ENCODE results near the gene PLXDC2.

PLXDC2 gene

GRCh38 chr10:19919671-19920070 lies 103.4 kb downstream of the PLXDC2 start:
- in situ Hi-C loops (cut with MboI; ENCODE audit: low pct_unique_long_range_greater_than_20kb, low sequenced_read_pairs, unreplicated experiment) = no loop called here
- TF ChIP-seq CTCF (IDR thresholded peaks at IDR 0.05; ENCODE audit: extremely low read depth, insufficient read depth, missing control alignments) = no peak

GRCh38 chr10:19920075-19920726 lies 104.0 kb downstream of the PLXDC2 start:
- TF ChIP-seq CTCF (IDR thresholded peaks at IDR 0.05; ENCODE audit: extremely low read depth, insufficient read depth, missing control alignments) = no peak
- no peak for DNase-seq (ENCODE audit: low spot score)
- in situ Hi-C loops (cut with MboI; ENCODE audit: low pct_unique_long_range_greater_than_20kb, low sequenced_read_pairs, unreplicated experiment) = no loop called here

More at GRCh38 chr10:19919671-19920070, 103.4 kb downstream of the PLXDC2 start:
- DNase-seq (ENCODE audit: low spot score) = no peak

GRCh38 chr10:19921300-19922140 lies 105.3 kb downstream of the PLXDC2 start:
- TF ChIP-seq CTCF (IDR thresholded peaks at IDR 0.05; ENCODE audit: extremely low read depth, insufficient read depth, missing control alignments) = no peak
- in situ Hi-C loops (cut with MboI; ENCODE audit: low pct_unique_long_range_greater_than_20kb, low sequenced_read_pairs, unreplicated experiment) = no loop called here
- DNase-seq (ENCODE audit: low spot score) = no peak

- in situ Hi-C loops (cut with MboI; ENCODE audit: low pct_unique_long_range_greater_than_20kb, low sequenced_read_pairs, unreplicated experiment) = no loop called here
- TF ChIP-seq CTCF (IDR thresholded peaks at IDR 0.05; ENCODE audit: extremely low read depth, insufficient read depth, missing control alignments) = no peak
- no peak for DNase-seq (ENCODE audit: low spot score)
These were observed 106.2 kb downstream of the PLXDC2 start for GRCh38 chr10:19922236-19922963.

- in situ Hi-C loops (cut with MboI; ENCODE audit: low pct_unique_long_range_greater_than_20kb, low sequenced_read_pairs, unreplicated experiment) = no loop called here
- TF ChIP-seq CTCF (IDR thresholded peaks at IDR 0.05; ENCODE audit: extremely low read depth, insufficient read depth, missing control alignments) = no peak
- no peak for DNase-seq (ENCODE audit: low spot score)
These were observed 108.8 kb downstream of the PLXDC2 start for GRCh38 chr10:19925064-19925463.

- no peak for DNase-seq (ENCODE audit: low spot score)
- TF ChIP-seq CTCF (IDR thresholded peaks at IDR 0.05; ENCODE audit: extremely low read depth, insufficient read depth, missing control alignments) = no peak
- in situ Hi-C loops (cut with MboI; ENCODE audit: low pct_unique_long_range_greater_than_20kb, low sequenced_read_pairs, unreplicated experiment) = no loop called here
These were observed 112.7 kb downstream of the PLXDC2 start for GRCh38 chr10:19928936-19929335.
